Measurements from ENCODE around the gene SCML1.

The SCML1 gene, protein sequence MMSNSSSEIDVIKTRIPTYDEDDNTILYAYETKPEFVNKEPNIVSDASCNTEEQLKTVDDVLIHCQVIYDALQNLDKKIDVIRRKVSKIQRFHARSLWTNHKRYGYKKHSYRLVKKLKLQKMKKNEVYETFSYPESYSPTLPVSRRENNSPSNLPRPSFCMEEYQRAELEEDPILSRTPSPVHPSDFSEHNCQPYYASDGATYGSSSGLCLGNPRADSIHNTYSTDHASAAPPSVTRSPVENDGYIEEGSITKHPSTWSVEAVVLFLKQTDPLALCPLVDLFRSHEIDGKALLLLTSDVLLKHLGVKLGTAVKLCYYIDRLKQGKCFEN

DNA sequence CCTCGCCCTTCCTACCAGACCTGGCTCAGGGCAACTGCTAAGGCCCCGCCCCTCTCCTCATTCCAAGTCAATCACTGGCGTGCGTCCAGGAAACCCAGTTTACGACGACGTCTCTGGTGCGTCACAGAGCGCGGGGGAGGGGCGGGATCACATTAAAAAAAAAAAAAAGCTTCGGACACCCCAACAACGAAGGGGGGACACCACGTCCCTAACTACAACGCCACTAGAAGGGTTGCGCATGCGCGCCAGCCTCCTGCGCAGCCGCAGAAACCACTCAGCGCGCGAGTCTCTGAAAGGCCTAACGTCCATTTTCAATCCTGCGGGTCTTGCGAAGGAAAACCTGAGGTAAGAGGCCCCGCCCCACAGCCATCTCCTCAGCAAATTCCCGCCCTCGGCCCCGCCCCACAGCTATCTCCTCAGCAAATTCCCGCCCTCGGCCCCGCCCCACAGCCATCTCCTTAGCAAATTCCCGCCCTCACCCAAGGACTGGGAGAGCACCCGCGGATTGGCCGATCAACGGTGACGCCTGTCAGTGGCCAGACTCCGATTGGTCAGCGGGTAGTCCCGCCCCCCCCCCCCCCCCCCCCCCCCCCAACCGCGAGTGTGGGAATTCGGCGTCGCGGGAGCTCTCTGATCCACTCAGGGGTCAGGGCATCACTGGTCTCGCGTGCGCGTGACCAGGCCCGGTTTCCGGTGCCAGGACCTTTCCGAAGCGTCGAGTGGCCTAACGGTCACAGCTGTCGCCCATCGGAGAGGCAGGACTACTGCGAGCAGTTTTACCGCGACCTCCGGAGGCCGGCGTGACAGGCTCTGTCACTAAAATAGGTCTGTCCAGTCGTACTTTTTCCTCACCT, at the start of gene SCML1:
TSS of gene SCML1 (plus strand) at position 638 of the 854 bp plus-strand sequence. CDS start 6,694 bp downstream, outside the sequence.
- TF ChIP-seq, protein P1, sequence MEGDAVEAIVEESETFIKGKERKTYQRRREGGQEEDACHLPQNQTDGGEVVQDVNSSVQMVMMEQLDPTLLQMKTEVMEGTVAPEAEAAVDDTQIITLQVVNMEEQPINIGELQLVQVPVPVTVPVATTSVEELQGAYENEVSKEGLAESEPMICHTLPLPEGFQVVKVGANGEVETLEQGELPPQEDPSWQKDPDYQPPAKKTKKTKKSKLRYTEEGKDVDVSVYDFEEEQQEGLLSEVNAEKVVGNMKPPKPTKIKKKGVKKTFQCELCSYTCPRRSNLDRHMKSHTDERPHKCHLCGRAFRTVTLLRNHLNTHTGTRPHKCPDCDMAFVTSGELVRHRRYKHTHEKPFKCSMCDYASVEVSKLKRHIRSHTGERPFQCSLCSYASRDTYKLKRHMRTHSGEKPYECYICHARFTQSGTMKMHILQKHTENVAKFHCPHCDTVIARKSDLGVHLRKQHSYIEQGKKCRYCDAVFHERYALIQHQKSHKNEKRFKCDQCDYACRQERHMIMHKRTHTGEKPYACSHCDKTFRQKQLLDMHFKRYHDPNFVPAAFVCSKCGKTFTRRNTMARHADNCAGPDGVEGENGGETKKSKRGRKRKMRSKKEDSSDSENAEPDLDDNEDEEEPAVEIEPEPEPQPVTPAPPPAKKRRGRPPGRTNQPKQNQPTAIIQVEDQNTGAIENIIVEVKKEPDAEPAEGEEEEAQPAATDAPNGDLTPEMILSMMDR (IDR thresholded peaks at IDR 0.05): no peak

DNA sequence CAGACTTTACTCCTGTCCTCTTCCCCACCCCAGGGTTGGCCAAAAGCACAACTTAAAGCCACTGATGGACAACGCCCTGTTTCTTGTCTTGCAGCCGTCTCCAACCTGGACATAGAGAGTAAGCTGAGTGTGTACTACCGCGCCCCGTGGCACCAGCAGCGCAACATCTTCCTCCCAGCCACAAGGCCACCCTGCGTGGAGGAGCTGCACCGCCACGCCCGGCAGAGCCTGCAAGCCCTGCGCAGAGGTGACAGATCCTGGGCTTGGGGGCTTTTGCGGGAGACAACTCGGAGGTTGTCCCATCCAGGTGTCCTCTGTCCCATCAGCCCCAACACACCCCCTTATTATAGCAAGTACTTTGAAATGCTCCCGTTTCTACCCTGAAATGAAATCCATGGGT, 49.6 kb upstream of the SCML1 start:
- TF ChIP-seq, protein P1 (IDR thresholded peaks at IDR 0.05): no peak

DNA sequence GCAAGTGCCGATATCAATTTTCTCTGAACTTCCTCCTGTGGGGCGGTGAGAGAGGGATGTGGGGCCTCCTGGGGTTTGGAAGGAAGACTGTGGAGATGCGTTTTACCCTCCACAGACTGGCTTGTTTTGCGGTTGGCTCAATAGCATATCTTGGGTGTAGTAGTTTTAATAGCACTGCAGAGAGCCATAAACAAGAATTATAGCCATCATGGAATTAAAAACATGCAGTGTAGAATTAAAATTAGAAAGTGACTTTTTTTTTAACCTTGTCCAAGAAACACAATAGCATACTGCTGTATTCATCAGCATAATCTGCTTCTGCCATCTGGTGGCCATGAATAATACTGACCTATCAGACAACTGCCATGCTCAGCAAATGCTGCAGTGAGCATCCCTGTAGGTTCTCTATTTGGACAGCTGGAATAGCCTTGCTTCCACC, 47.3 kb upstream of the SCML1 start:
- TF ChIP-seq, protein P1 (IDR thresholded peaks at IDR 0.05): peak; percentile 50

DNA sequence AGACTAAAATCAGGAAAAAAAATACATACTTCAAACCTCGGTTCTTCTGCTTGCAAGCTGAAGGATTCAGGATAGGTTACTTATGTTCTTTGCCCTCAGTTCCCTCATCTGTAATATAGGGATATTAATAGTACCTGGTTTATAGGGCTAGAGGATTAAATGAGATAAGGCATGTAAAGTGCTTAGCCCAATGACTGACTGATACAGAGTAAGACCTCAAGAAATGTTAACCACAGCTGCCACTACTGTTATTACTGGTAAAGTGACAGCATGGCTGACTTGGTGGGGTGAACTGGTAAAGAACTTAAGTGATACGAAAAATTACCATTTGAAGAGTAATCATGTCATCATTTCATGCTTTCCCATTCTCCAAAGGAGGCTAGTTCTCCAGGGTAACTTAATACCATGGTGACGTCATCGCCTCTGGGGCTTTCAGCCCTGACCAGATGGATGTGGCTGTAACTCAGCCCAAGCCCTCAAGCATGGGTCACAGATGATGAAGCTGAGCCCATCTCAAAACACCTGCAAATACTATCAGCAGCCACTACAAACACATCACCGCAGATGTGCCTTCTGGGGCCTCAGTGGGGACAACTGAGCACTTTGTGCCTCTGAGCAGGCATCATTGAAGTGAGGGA, 44.5 kb upstream of the SCML1 start:
- TF ChIP-seq, protein P1 (IDR thresholded peaks at IDR 0.05): no peak

- TF ChIP-seq, protein P1 (IDR thresholded peaks at IDR 0.05): peak; percentile 10; the same call in 1 of the 2 replicates
These were observed 40.1 kb upstream of the SCML1 start for GRCh38 chrX:17697191-17697590.

GRCh38 chrX:17700976-17701375, 36.3 kb upstream of the SCML1 start:
- TF ChIP-seq, protein P1 (IDR thresholded peaks at IDR 0.05): no peak

GRCh38 chrX:17703201-17703600, 34.1 kb upstream of the SCML1 start:
- TF ChIP-seq, protein P1 (IDR thresholded peaks at IDR 0.05): no peak

Data from LNCAP (cell line).